Neuronal stem cell (in vitro differentiated cells): ENCODE data around the gene CD81.

Experiments used
- DNase-seq: peaks from one replicate; pipeline ENCODE4 v3.0.0-alpha.2; 2013; ENCODE audit warnings: low spot score
- H2AFZ ChIP-seq: one replicate; pipeline ENCODE4 v1.6.1; 2013; ENCODE audit warnings: mild to moderate bottlenecking, low read length, inconsistent platforms
- H2AK5ac ChIP-seq: 2 replicates; pipeline ENCODE4 v1.6.1; 2013; ENCODE audit warnings: low read depth, mild to moderate bottlenecking, inconsistent platforms, low read length, moderate library complexity, mixed read lengths
- H2BK120ac ChIP-seq: 2 replicates; pipeline ENCODE4 v1.6.1; 2013; ENCODE audit warnings: low read depth, mild to moderate bottlenecking, inconsistent platforms, low read length, moderate library complexity, mixed read lengths
- H2BK12ac ChIP-seq: one replicate; pipeline ENCODE4 v1.6.1; 2013; ENCODE audit warnings: low read length, inconsistent platforms
- H2BK15ac ChIP-seq: 2 replicates; pipeline ENCODE4 v1.6.1; 2013; ENCODE audit warnings: mild to moderate bottlenecking, low read length, inconsistent platforms, mixed read lengths
- H2BK5ac ChIP-seq: one replicate; pipeline ENCODE4 v1.6.1; 2013; ENCODE audit warnings: inconsistent platforms, mild to moderate bottlenecking, low read length, moderate library complexity
- H3K14ac ChIP-seq: one replicate; pipeline ENCODE4 v1.6.1; 2013; ENCODE audit warnings: low read length, inconsistent platforms
- H3K18ac ChIP-seq: 2 replicates; pipeline ENCODE4 v1.6.1; 2013; ENCODE audit warnings: low read length, inconsistent platforms
- H3K23ac ChIP-seq: 2 replicates; pipeline ENCODE4 v1.6.1; 2013; ENCODE audit warnings: low read depth, mild to moderate bottlenecking, mixed read lengths, low read length, inconsistent platforms; ENCODE audit not compliant: poor library complexity
- H3K27ac ChIP-seq: replicated peaks from 3 replicates; pipeline ENCODE4 v1.5.1; 2013; ENCODE audit warnings: low read length, inconsistent platforms
- H3K27me3 ChIP-seq, 3 experiments: 2 replicates each; pipeline ENCODE4 v1.6.1; 2013; ENCODE audit warnings: low read length in 3 of 3, mild to moderate bottlenecking in 2 of 3, inconsistent platforms in 1 of 3, low read depth in 1 of 3, mixed read lengths in 1 of 3, moderate library complexity in 1 of 3; ENCODE audit not compliant: control insufficient read depth in 3 of 3, insufficient read depth in 3 of 3
- H3K36me3 ChIP-seq, 2 donors: replicated peaks in 1 of 2; 2 replicates each; pipeline ENCODE4 v1.6.1; 2013; ENCODE audit warnings: low read length in 2 of 2; ENCODE audit not compliant: control insufficient read depth in 2 of 2, insufficient read depth in 2 of 2
- H3K4ac ChIP-seq: 2 replicates; pipeline ENCODE4 v1.6.1; 2013; ENCODE audit warnings: inconsistent platforms, mild to moderate bottlenecking, low read length, moderate library complexity
- H3K4me1 ChIP-seq, 2 donors: 1 replicate in 1 of 2; 2 replicates in 1 of 2; pipeline ENCODE4 v1.6.1; 2013; ENCODE audit warnings: low read length in 2 of 2, low read depth in 1 of 2; ENCODE audit not compliant: control insufficient read depth in 2 of 2, insufficient read depth in 1 of 2
- H3K4me2 ChIP-seq: one replicate; pipeline ENCODE4 v1.6.1; 2013; ENCODE audit warnings: mild to moderate bottlenecking, low read length, inconsistent platforms; ENCODE audit not compliant: insufficient read depth, poor library complexity, severe bottlenecking
- H3K4me3 ChIP-seq, 2 donors: 2 replicates each; pipeline ENCODE4 v1.5.1; 2013; ENCODE audit warnings: low read length in 2 of 2, mild to moderate bottlenecking in 2 of 2, inconsistent platforms in 1 of 2, moderate library complexity in 1 of 2
- H3K79me1 ChIP-seq: one replicate; pipeline ENCODE4 v1.6.1; 2013; ENCODE audit warnings: low read depth, mild to moderate bottlenecking, inconsistent platforms, low read length, moderate library complexity
- H3K9ac ChIP-seq: one replicate; pipeline ENCODE4 v1.6.1; 2013; ENCODE audit warnings: mild to moderate bottlenecking, low read depth, low read length, inconsistent platforms; ENCODE audit not compliant: poor library complexity
- H3K9me3 ChIP-seq, 2 donors: replicated peaks in 1 of 2; 2 replicates each; pipeline versions ENCODE3 to v1.6.1; 2013; ENCODE audit warnings: low read length in 2 of 2, mild to moderate bottlenecking in 2 of 2, inconsistent platforms in 1 of 2, low read depth in 1 of 2, mixed read lengths in 1 of 2, moderate library complexity in 1 of 2; ENCODE audit not compliant: control insufficient read depth in 2 of 2, insufficient read depth in 1 of 2
- H4K8ac ChIP-seq: one replicate; pipeline ENCODE4 v1.6.1; 2013; ENCODE audit warnings: low read depth, mild to moderate bottlenecking, inconsistent platforms, low read length, moderate library complexity
- H4K91ac ChIP-seq: one replicate; pipeline ENCODE4 v1.6.1; 2013; ENCODE audit warnings: low read length, low read depth, mild to moderate bottlenecking, inconsistent platforms; ENCODE audit not compliant: poor library complexity
- WGBS, 2 donors: extraction: QIAGEN DNeasy Blood & Tissue Kit; methylation state at CpG; one replicate each; pipeline ENCODE4 v1.1.7; 2013; ENCODE audit warnings: missing lambda C conversion rate in 2 of 2, mixed read lengths in 1 of 2; ENCODE audit not compliant: insufficient read length in 2 of 2, insufficient replicate concordance in 1 of 2; ENCODE audit errors: extremely low coverage in 2 of 2; 5-methylcytosine and 5-hydroxymethylcytosine counted together

CD81 gene

GRCh38 chr11:2368178-2368850, 8.8 kb upstream of the CD81 start:
- WGBS, 2 donors = no CpG with 5 or more reads among the region's 7 CpGs
- no peak overlapping the region for H3K4me2 ChIP-seq

GRCh38 chr11:2368851-2369180, 8.3 kb upstream of the CD81 start:
- Histone ChIP-seq H3K79me1 (no peaks in the 10 kb centered on the region), H2BK120ac (no peak overlapping the region), H4K91ac (no peak overlapping the region), H3K4me1 (no peaks in the 10 kb centered on the region), H2BK12ac (no peak overlapping the region), H2AK5ac (peak overlapping the region; percentile 86), H3K14ac (no peak overlapping the region), H3K4me3 (no peak overlapping the region), H2BK5ac (no peak overlapping the region), H3K9ac (no peak overlapping the region), H3K9me3 (no peaks in the 10 kb centered on the region), H3K4me2 (no peak overlapping the region), H3K23ac (no peak overlapping the region), H3K18ac (no peak overlapping the region), H3K27me3 (no peaks in the 10 kb centered on the region), H2BK15ac (peak overlapping the region; percentile 76), H3K4ac (no peak overlapping the region), H2AFZ (no peak overlapping the region), H3K36me3 (no peaks in the 10 kb centered on the region), H4K8ac (no peak overlapping the region), H3K27ac (no peak overlapping the region)
- DNase-seq = no peak
- no CpG with 5 or more reads among the region's 10 CpGs for WGBS, 2 donors

More at GRCh38 chr11:2368178-2368850, 8.8 kb upstream of the CD81 start:
- peak overlapping the region; percentile 49 for H3K14ac ChIP-seq
- no peaks in the 10 kb centered on the region for H3K27me3 ChIP-seq
- H3K4me3 ChIP-seq = no peak overlapping the region
- no peaks in the 10 kb centered on the region for H3K9me3 ChIP-seq
- peak overlapping the region; percentile 86 for H2AK5ac ChIP-seq
- DNase-seq = no peak
- peak overlapping the region; percentile 36 for H3K18ac ChIP-seq
- no peak overlapping the region for H2AFZ ChIP-seq
- peak overlapping the region; percentile 14 for H3K4ac ChIP-seq
- no peak overlapping the region for H4K91ac ChIP-seq
- H3K79me1 ChIP-seq = no peaks in the 10 kb centered on the region
- no peak overlapping the region for H2BK12ac ChIP-seq
- H3K23ac ChIP-seq = peak overlapping the region; percentile 34
- no peaks in the 10 kb centered on the region for H3K4me1 ChIP-seq
- H2BK120ac ChIP-seq = no peak overlapping the region
- H2BK5ac ChIP-seq = no peak overlapping the region
- peak overlapping the region; percentile 76 for H2BK15ac ChIP-seq
- no peak overlapping the region for H3K9ac ChIP-seq
- no peak overlapping the region for H3K27ac ChIP-seq
- no peaks in the 10 kb centered on the region for H3K36me3 ChIP-seq
- H4K8ac ChIP-seq = no peak overlapping the region

GRCh38 chr11:2369320-2369719, 7.8 kb upstream of the CD81 start:
- H3K14ac ChIP-seq = no peak overlapping the region
- WGBS, 2 donors = no CpG with 5 or more reads among the region's 12 CpGs
- no peak overlapping the region for H3K23ac ChIP-seq

GRCh38 chr11:2369896-2370295, 7.2 kb upstream of the CD81 start:
- Histone ChIP-seq H3K9me3 (no peaks in the 10 kb centered on the region), H3K14ac (no peak overlapping the region), H3K23ac (no peak overlapping the region), H3K36me3 (no peaks in the 10 kb centered on the region), H2AK5ac (no peak overlapping the region), H3K4me3 (no peak overlapping the region), H2AFZ (no peak overlapping the region), H3K9ac (no peak overlapping the region), H4K91ac (no peak overlapping the region), H2BK120ac (no peak overlapping the region), H3K4ac (no peak overlapping the region), H2BK5ac (no peak overlapping the region), H2BK15ac (no peak overlapping the region), H3K27me3 (no peaks in the 10 kb centered on the region), H2BK12ac (no peak overlapping the region), H3K4me2 (no peak overlapping the region), H3K79me1 (no peaks in the 10 kb centered on the region), H3K4me1 (no peaks in the 10 kb centered on the region), H4K8ac (no peak overlapping the region), H3K18ac (no peak overlapping the region), H3K27ac (no peak overlapping the region)
- no peak for DNase-seq
- no CpG with 5 or more reads among the region's 9 CpGs for WGBS, 2 donors

More at GRCh38 chr11:2369320-2369719, 7.8 kb upstream of the CD81 start:
- no peak for DNase-seq
- H2BK5ac ChIP-seq = no peak overlapping the region
- no peak overlapping the region for H3K4ac ChIP-seq
- no peak overlapping the region for H4K8ac ChIP-seq
- H3K4me2 ChIP-seq = no peak overlapping the region
- H3K4me3 ChIP-seq = no peak overlapping the region
- H3K27ac ChIP-seq = no peak overlapping the region
- no peak overlapping the region for H2AFZ ChIP-seq
- no peaks in the 10 kb centered on the region for H3K27me3 ChIP-seq
- no peak overlapping the region for H2BK120ac ChIP-seq
- H2BK12ac ChIP-seq = no peak overlapping the region
- H3K9me3 ChIP-seq = no peaks in the 10 kb centered on the region
- peak overlapping the region; percentile 16 for H3K18ac ChIP-seq
- no peaks in the 10 kb centered on the region for H3K36me3 ChIP-seq
- H3K4me1 ChIP-seq = no peaks in the 10 kb centered on the region
- no peaks in the 10 kb centered on the region for H3K79me1 ChIP-seq
- H2AK5ac ChIP-seq = peak overlapping the region; percentile 78
- no peak overlapping the region for H3K9ac ChIP-seq
- no peak overlapping the region for H4K91ac ChIP-seq
- no peak overlapping the region for H2BK15ac ChIP-seq
